HG03520 (cell line): ENCODE data around the gene LY9.
"Not testable (repeated sequence)": the region's sequence is repeated elsewhere in the genome, so short reads cannot be mapped to it uniquely, and the experiment has no call there.

ENCODE experiments used
- ATAC-seq: cut with Tn5 transposase; IDR thresholded peaks from one replicate; pipeline ENCODE4 v1.9.1; 2021; ENCODE audit warnings: mild to moderate bottlenecking, moderate library complexity; ENCODE audit not compliant: unreplicated experiment

LY9 gene

DNA sequence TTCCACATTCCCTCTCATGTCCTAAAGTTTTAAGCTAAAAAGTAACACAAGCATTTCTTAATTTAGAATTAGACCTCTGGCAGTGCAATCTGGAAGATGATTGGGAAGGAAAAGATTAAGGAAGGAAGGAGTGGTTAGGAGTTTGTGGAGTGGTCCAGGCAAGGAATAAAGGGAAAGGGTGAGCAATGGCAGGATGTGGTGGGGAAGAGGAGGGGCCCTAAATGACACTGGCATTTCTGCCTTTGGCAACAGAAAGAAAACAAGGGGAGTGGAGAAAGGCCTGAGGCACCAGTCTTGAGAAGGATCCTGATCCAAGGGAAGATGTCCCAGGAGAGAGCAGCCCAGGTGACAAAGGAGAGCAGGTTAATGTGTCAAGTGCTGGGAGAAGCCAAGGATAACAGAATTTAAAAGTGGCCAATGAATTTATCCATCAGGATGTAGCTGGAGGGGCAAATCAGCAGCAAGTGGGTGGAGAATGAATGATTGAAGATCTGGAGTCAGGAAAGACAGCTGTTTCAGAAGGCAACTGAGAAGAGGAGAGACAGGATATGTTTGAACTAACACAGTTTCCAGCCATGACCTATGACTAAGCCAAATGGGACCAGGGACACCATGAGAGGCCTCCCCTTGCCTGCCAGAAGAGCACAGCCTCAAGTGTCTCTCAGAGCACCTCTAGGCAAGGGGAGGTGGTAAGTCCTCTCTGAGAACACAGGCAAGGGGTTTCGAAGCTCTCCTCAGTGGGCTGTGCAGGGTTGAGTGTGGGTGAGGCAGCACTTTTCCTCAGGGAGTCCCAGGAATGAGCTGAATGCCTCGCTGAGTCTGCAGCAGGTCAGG lies 20.9 kb upstream of the LY9 start:
- ATAC-seq = no peak

DNA sequence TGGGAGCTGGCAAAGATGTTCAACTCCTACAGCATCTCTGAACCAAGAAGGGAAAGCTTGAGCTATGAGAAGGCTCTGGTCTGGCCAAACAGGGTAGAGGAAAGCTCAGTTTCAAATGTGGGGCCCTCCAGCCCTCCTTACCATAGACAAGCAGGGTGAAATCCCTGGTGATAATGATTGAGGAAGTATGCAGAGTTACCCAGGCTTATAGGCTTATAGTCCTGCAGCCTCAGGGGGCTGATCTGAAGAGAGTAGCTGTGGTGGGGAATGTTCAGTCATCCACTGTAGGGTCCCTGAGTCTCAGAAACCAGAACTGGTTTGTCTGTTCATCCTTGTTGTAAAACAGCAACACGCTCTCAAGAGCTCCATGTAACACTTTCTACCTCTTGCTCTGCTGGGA lies 19.8 kb upstream of the LY9 start:
- no peak for ATAC-seq

DNA sequence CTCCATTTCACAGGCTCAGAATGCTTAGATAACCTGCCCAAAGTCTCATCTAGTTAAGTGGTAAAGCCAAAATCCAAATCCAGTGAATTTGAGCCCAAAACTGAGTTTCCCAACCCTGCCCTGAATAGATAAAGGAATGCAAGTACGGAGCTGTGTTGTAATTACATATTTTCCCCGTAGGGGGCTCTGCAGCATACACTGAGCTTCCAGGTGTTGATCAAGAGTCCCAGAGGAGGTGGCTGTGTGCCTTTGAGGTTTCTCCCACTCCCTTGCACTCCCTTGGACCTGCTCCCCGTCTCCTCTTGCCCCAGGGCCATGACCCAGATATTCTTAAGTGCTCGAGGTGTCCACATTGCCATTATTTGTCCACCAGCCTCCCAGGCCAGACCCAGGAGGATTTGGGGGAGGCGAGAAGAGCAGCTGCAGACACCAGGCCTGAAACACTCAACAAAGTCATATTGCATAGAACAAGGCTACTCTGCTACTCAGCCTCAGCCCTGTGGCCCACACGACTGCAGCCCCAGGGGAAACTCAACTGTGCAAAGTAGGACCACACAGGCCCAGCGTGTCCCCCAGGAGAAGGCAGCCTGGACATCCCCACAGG lies 18.4 kb upstream of the LY9 start:
- no peak for ATAC-seq

DNA sequence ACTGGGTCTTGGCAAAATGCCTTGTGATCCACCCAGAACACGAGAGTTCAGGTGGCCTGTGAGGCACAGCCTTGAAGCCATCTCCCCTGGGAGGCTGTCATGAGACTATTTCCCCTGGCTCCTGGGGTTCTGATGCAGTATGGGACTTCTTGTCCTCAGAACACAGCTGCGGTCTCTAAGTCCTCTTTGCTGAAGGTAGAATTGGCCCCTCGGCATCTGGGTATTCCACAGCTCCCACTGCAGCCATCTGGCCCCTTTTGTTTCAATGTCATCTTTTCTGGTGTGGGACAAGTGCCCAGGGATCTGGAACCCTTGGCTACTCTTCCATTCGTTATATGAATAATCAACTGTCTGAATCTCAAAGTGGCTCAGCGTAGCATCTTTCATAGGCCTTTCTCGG lies 17.0 kb upstream of the LY9 start:
- ATAC-seq = no peak

DNA sequence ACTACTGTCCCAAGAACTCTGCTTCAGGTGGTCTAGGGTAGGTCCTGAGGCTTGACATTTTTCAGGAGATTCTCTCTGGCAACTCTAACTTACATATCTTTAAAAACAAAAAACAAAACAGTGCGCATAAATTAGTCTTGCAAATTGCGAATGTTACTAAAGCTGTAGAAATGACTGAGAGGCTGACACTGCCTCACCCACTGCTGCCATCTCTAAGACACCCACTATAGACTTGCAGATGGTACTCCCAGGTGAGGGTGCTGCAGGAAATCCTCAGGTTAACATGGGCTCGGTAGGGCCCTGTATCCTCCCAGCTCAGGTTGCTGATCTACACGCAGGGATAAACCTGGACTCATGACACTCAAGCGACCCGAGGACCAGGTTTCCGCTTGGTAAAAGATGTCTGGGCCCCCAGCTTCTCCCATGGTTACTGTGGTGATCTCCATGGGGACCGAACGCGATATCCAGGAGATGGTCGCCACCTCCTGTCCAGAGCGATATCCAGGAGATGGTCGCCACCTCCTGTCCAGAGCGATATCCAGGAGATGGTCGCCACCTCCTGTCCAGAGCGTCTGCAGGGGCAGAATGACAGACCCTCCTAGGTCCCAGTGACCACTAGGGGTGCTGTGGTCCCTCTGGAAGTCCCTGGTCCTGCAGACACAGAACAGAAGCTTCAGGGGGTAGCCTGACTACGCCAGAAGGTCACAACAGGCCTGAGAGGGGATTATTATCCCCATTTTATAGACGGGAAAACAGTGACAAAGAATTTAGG lies 16.2 kb upstream of the LY9 start:
- no peak for ATAC-seq

DNA sequence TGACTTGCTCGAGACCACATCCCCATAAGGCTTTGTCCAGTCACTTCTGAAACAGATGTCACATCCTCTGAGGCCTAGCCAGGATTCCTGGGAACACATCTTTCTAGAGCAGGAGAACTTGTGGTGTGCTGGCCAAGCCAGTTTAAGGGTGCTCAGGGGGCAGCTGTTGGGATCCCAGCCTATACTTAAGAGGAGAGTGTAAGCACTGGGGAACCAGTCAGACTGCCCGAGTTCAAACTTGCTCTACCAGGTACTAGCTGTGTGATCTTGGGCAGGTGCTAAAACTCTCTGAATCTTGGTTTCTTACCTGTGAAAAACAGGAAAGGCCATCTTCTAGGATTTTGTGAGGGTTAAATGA lies 15.6 kb upstream of the LY9 start:
- ATAC-seq = no peak

DNA sequence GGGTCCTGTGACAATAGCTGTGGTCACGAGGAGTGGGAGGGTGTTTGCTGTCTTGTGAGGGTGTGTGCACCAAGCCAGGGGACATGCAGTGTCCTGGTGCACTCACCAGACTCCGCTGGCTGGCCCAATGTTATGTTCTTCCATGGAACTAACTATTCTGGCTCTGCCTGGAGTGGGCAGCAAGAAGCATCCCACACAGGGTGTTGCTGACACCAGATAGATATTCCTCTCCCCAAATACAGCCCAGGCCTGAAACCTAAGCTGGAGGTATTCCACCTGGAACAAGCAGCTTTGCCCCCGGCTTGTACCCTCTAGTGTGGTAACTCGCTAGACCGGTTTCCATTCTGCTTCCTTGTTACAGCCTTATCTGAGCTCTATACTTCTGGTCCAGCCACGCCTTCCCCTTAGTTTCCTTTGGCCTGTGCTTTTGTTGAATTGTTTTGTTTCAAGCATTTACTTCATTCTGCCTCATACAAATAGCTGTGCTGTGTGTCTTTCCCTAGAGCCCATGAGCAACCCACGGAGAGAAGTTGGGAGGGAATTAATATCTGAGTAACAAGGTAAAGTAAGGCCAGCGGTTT lies 14.7 kb upstream of the LY9 start:
- ATAC-seq = no peak

DNA sequence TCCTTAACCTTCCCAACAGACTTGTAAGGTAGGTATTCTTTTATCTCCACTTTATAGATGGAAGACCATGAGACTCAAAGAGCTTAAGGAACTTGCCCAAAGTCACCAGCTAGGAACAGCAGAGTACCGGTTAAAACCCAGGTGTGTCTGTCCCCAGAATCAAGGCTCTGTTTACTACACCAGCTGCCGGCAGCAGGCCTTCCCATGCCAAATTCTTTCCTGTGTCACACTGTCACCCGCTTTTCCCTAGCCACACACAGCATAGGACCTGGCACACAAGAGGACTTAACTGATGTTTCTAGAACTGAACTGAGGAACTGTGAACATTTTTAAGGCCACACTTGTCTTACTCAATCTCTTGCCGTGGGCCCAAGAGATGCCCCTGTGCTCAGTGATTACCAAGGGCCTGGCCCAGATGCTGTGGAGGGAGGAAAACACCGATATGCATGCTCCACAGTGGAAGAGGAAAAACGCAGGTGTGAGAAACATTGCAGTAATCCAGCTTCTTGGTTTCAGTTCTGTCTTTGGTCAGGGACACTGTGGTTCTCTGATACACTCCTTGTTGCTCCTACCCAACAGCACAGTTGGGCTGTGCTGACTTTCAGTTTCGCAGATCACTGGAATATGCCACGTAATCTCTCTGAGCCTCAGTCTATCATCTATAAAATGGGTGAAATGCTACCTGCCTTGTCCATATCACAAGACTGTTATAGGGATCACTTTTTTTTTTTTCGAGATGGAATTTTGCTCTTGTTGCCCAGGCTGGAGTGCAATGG lies 13.9 kb upstream of the LY9 start:
- ATAC-seq = peak; percentile 86

DNA sequence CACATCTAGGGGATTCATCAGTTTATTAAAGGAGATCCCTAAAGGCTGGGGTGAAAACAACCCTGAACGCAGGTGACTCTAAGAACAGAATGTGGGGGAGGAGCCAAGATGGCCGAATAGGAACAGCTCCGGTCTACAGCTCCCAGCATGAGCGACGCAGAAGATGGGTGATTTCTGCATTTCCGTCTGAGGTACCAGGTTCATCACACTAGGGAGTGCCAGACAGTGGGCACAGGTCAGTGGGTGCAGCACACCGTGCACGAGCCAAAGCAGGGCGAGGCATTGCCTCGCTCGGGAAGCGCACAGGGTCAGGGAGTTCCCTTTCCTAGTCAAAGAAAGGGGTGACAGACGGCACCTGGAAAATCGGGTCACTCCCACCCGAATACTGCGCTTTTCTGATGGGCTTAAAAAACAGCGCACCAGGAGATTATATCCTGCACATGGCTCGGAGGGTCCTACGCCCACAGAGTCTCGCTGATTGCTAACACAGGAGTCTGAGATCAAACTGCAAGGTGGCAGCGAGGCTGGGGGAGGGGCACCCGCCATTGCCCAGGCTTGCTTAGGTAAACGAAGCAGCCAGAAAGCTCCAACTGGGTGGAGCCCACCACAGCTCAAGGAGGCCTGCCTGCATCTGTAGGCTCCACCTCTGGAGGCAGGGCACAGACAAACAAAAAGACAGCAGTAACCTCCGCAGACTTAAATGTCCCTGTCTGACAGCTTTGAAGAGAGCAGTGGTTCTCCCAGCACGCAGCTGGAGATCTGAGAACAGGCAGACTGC lies 12.8 kb upstream of the LY9 start:
- ATAC-seq = not testable (repeated sequence)

DNA sequence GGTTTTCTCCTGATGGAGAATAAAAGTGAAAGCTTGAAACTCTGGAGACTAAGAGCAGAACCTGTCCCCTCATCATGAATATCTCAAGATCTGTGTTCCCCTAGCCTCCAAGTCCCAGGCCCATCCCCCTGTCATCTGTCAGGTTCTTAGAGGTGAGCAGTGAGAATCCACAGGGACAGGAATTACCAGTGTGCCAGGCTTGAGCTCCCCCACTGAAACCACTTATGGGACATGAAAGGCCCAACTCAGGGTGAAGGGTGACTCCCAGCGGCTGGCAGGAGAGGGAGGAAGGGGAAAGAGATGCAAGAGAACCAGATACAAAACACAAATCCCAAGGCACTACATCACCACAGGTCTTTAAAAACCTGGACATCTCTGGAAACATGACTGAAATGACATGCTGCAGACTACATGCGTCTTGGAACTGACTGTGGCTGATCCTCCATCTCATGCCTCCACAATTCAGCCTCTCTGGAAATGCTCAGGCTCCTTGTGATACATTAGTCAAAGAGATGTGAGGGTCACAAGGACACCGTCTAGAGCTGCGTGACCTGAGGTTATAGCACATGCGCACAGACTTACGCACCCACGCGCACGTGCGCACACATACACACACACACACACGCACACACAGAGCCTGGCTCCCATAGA lies 6.8 kb upstream of the LY9 start:
- ATAC-seq = no peak

DNA sequence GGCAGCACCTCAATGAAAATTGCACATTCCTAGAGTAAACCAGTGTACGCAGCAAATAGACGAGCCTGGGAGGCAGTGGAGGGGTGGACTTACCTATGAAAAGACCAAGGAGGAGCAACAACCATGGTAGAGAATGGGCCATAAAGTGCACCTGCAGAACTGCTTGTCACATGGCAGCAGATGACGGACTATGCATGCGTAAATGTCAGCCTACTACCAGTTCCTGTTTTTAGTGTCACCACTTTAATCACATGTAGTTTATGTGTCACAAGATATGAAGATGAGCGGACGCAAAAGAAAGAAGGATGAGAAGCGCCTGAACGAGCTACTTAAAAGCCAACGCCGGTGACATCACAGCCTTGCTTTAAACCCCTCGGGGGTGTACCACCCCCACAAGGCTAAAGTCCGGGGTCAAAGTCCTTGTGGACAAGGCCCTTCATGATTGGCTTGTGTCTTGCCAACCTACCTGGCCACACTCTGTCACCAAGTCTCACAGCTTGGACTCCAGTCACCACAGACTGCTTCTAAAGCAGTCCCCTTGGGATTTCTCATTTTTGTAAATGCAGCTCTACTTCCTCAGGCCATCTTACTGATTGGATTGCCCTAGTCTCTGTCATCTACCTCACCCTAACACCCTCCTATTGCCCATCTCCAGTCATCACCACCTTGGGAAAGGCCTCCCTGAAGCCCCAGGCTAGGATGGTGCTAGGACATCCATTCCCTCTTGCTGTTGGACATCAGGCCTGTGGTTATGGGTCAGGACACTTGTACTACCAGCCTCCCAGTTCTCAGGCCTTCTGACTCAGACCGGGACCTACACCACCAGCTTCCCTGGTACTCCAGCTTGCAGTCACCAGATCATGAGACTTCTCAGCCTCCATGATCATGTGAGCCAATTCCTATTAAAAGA lies 6.0 kb upstream of the LY9 start:
- ATAC-seq = peak; percentile 80

DNA sequence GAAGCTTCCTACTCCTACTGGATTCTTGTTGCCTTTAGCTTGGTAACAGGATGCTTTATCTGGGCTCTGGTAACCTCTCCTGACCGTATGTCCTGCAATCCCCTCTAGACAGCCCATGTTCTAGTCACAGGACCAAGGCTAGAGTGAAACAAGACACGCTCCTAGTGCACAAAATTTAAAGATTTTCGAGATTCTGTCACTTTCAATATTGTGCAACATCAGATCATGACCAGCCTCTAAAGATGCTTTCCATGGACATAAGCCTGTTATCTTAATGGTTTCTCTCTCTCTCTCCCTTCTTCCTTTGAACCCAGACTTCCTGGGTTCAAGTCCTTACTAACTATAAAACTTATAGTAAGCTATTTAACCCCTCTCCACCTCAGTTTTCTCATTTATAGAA lies 1.6 kb upstream of the LY9 start:
- no peak for ATAC-seq

DNA sequence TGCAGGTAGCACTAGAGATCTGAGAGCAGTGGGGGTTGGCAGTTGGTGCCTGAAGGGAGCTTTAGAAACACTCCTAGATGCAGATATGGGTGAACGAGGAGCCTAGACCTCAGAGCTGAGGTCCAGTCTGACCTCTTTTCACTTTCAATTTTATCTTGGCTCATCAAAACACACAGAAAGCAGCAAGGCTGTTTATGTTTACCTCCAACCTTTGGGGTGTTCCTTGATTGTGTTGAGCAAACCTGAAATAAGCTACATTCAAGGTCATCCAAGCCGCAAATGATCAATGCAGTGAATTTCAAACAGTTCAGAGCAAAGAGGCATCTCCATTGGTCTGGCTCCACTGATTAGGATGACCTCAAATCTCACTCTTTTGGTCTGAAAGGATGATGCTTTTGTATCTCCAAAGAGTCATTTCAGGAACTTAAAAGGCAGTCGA lies 1.3 kb downstream of the LY9 start:
- ATAC-seq = no peak

DNA sequence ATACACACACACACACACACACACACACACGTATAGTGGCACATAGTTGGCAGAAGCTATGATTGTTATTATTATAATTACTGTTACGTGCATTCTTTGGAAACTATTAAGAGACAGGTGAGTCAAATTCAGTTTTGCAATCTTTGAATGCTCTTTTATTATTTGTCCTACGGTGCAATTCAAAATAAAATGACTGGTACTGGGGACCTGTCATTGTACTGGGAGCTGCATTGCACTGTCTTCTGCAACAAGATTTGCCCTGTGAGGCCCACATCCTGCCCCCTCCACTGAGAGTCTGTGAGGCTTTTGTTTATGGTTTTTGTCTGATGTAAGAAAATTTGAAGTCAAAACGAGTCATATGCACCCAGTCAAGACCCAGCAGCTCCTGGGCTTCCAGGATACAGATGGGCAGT lies 1.9 kb downstream of the LY9 start:
- ATAC-seq = no peak

DNA sequence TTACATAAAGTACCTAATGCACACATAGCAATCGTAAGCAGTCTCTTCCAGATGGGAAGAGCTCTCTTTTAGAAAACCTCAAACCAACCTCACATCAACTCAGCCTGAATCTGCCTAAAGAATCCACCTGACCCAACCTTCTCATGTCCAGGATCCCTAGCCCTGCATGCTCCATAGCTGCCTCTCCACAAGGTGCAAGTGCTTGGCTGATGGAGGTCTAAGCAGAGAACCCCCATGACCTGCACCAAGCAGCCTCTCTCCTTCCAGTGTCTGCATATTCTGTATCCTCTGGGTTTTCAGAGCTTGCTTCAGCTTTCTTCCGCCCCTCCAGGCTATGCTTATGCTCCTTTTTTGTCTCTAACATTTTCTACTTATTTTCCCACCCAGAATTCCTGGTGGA lies 2.5 kb downstream of the LY9 start:
- no peak for ATAC-seq

DNA sequence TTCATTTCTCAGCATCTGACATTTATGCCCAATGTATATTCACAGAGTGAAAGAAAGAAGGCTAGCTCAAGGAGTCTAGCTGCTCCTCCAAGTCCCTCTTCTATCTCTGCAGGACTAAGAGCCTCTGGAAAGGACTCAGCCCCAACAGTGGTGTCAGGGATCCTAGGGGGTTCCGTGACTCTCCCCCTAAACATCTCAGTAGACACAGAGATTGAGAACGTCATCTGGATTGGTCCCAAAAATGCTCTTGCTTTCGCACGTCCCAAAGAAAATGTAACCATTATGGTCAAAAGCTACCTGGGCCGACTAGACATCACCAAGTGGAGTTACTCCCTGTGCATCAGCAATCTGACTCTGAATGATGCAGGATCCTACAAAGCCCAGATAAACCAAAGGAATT lies 3.7 kb downstream of the LY9 start:
- no peak for ATAC-seq

DNA sequence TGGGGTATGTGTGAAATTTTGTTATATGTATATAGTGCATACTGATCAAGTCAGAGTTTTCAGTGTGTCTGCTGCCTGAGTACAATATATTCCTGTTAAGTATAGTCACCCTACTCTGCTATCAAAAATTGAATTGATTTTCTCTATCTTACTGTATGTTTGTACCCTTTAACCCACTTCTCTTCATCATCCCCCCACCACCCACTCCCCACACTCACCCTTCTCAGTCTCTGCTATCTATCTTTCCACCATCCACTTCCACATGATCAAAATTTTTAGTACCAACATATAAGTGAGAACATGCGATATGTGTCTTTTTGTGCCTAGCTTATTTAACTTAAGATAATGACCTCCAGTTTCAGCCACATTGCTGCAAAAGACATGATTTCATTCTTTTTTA lies 4.2 kb downstream of the LY9 start:
- ATAC-seq = no peak

DNA sequence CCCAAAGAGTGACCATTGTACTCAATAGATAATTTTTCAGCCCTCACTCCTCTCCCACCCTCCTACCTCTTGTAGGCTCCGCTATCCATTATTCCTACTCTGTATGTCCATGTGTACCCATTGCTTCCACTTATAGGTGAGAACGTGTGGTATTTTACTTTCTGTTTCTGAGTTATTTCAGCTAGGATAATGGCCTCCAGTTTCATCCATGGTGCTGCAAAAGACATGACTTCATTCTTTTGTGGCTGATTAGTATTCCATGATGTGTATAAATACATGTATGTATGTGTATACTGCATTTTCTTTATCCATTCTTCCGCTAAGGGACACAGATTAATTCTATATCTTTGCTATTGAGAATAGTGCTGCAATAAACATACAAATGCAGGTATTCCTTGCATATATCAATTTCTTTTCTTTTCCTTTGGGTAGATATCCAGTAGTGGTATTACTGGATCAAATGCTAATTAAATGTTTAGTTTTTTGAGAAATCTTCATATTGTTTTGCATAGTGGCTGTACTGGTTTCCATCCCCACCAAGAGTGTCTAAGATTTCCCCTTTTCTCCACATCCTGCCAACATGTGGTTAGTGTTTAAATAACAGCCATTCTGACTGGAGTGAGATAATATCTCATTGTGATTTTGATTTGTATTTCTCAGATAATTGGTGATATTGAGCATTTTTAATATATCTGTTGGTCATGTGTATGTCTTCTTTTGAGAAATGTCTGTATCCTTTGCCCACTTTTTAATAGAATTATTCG lies 4.9 kb downstream of the LY9 start:
- no peak for ATAC-seq
